ENCODE data around the gene LNX1.

- TF ChIP-seq CTCF (IDR thresholded peaks at IDR 0.05) (no peak), POLR2A (IDR thresholded peaks at IDR 0.05) (no peak), EP300 (IDR thresholded peaks at IDR 0.05) (no peak)
These were observed 82.8 kb downstream of the LNX1 start for GRCh38 chr4:53508446-53508845.

Data from tibial nerve (tissue), 4 donors.